Measurements from ENCODE around the gene CLEC5A.

DNA sequence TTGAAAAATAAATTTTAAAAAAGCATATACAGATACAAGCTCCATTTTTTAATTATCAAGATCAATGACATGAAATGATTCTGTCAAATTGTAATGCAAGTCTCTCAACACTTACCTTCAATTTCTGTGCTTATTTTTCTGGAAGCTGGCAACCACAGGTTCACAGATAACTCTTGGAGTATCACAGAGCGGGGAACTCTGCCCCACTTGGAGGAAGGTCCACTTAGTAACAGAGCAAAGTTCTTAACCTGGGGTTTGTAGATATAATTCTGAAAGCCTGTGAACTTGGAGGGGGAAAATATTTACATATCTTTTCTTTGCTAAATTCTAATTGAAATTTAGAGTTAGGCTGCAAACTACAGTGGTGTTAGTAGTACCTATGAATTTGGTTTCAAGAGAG, 46.6 kb upstream of the CLEC5A start:
- TF ChIP-seq POLR2A (IDR thresholded peaks at IDR 0.05; ENCODE audit: low read length) (no peak), GATA1 (IDR thresholded peaks at IDR 0.05; ENCODE audit: low read depth, low read length) (no peak)

Data from erythroblast (primary cell).